Loucy (cell line): ENCODE results near the gene MYOM3.

Experiments
- H2AFZ ChIP-seq: fragments of 200-600 bp; sonication (generic); 2 replicates; pipeline ENCODE4 v1.6.0; 2016; ENCODE audit warnings: antibody characterized with exemption, mild to moderate bottlenecking, low read length, moderate library complexity
- H3F3A ChIP-seq: fragments of 200-600 bp; 2 replicates; pipeline ENCODE4 v1.6.0; 2016; ENCODE audit warnings: antibody characterized with exemption, low read depth, mild to moderate bottlenecking
- H3K27me3 ChIP-seq: fragments of 200-600 bp; sonication (generic); 2 replicates; pipeline ENCODE4 v1.6.1; 2014; ENCODE audit warnings: low read length, mild to moderate bottlenecking; ENCODE audit not compliant: insufficient read depth, poor library complexity, severe bottlenecking
- H3K36me3 ChIP-seq: fragments of 200-600 bp; sonication (generic); 2 replicates; pipeline ENCODE4 v1.6.1; 2016; ENCODE audit warnings: low read length; ENCODE audit not compliant: insufficient read depth
- H3K4me1 ChIP-seq: fragments of 200-600 bp; sonication (generic); 2 replicates; pipeline ENCODE4 v1.5.1; 2014; ENCODE audit warnings: low read length, mild to moderate bottlenecking; ENCODE audit not compliant: insufficient read depth, poor library complexity, severe bottlenecking
- H3K4me2 ChIP-seq: fragments of 200-600 bp; sonication (generic); 2 replicates; pipeline ENCODE4 v1.6.0; 2014; ENCODE audit warnings: antibody characterized with exemption, low read length, low read depth, mild to moderate bottlenecking; ENCODE audit not compliant: poor library complexity, severe bottlenecking
- H3K4me3 ChIP-seq: fragments of 200-600 bp; sonication (generic); 2 replicates; pipeline ENCODE4 v1.5.1; 2014; ENCODE audit warnings: low read length, mild to moderate bottlenecking, mixed read lengths; ENCODE audit not compliant: poor library complexity, severe bottlenecking
- H3K79me2 ChIP-seq: fragments of 200-600 bp; sonication (generic); 2 replicates; pipeline ENCODE4 v1.6.1; 2014; ENCODE audit warnings: low read length; ENCODE audit not compliant: insufficient read depth
- H3K9ac ChIP-seq: fragments of 200-600 bp; sonication (generic); 2 replicates; pipeline ENCODE4 v1.6.0; 2014; ENCODE audit warnings: mild to moderate bottlenecking, low read depth, low read length, moderate library complexity; ENCODE audit not compliant: poor library complexity, severe bottlenecking
- H3K9me2 ChIP-seq: fragments of 200-600 bp; sonication (generic); replicated peaks from 2 replicates; pipeline ENCODE4 v1.6.1; 2016; ENCODE audit warnings: low read depth, low read length, mixed read lengths
- H3K9me3 ChIP-seq: fragments of 200-600 bp; sonication (generic); 2 replicates; pipeline ENCODE4 v1.6.1; 2014; ENCODE audit warnings: mild to moderate bottlenecking, antibody characterized with exemption, low read length, low read depth; ENCODE audit not compliant: insufficient read depth
- H4K20me1 ChIP-seq: fragments of 200-600 bp; sonication (generic); 2 replicates; pipeline ENCODE4 v1.6.0; 2014; ENCODE audit warnings: antibody characterized with exemption, low read length, mild to moderate bottlenecking; ENCODE audit not compliant: insufficient read depth, poor library complexity, severe bottlenecking
- CTCF ChIP-seq: fragments of 200-600 bp; sonication (generic); conservative IDR thresholded peaks from 2 replicates; pipeline ENCODE4 v1.5.1; 2014; ENCODE audit warnings: mild to moderate bottlenecking, antibody characterized with exemption, low read length
- EZH2phosphoT487 ChIP-seq: fragments of 200-600 bp; IDR thresholded peaks from 2 replicates; pipeline ENCODE4 v1.6.1; 2018; ENCODE audit warnings: antibody characterized with exemption, mild to moderate bottlenecking, moderate library complexity, borderline replicate concordance

Gene MYOM3

GRCh38 chr1:24103879-24104278 is 8.1 kb downstream of the MYOM3 start:
- no peak overlapping the region for H3K4me2 ChIP-seq

GRCh38 chr1:24103408-24103807 is 8.5 kb downstream of the MYOM3 start:
- Histone ChIP-seq H3K4me2 (no peak overlapping the region), H4K20me1 (no peaks in the 10 kb centered on the region), H3K27me3 (no peaks in the 10 kb centered on the region), H3K79me2 (no peaks in the 10 kb centered on the region), H2AFZ (no peak overlapping the region), H3K4me3 (no peak overlapping the region), H3K36me3 (no peaks in the 10 kb centered on the region), H3F3A (no peaks in the 10 kb centered on the region), H3K9me3 (no peaks in the 10 kb centered on the region), H3K9ac (no peak overlapping the region), H3K4me1 (no peaks in the 10 kb centered on the region), H3K9me2 (no peaks in the 10 kb centered on the region)
- TF ChIP-seq CTCF, result no peak
- TF ChIP-seq EZH2phosphoT487, result no peak

More at GRCh38 chr1:24103879-24104278, 8.1 kb downstream of the MYOM3 start:
- H3K9me3 ChIP-seq, result no peaks in the 10 kb centered on the region
- no peaks in the 10 kb centered on the region for H3K4me1 ChIP-seq
- no peaks in the 10 kb centered on the region for H3K79me2 ChIP-seq
- no peak overlapping the region for H3K4me3 ChIP-seq
- H3K9ac ChIP-seq, result no peak overlapping the region
- H3K27me3 ChIP-seq, result no peaks in the 10 kb centered on the region
- H3K9me2 ChIP-seq, result no peaks in the 10 kb centered on the region
- no peaks in the 10 kb centered on the region for H4K20me1 ChIP-seq
- H2AFZ ChIP-seq, result no peak overlapping the region
- TF ChIP-seq CTCF (no peak), EZH2phosphoT487 (no peak)
- no peaks in the 10 kb centered on the region for H3F3A ChIP-seq
- no peaks in the 10 kb centered on the region for H3K36me3 ChIP-seq

- Histone ChIP-seq H3K36me3 (no peaks in the 10 kb centered on the region), H3K4me2 (no peak overlapping the region), H4K20me1 (no peaks in the 10 kb centered on the region), H3K4me3 (no peak overlapping the region), H3K9ac (no peak overlapping the region), H3K9me3 (no peaks in the 10 kb centered on the region), H3K27me3 (no peaks in the 10 kb centered on the region), H3K79me2 (no peaks in the 10 kb centered on the region), H3K4me1 (no peaks in the 10 kb centered on the region), H3F3A (no peaks in the 10 kb centered on the region), H3K9me2 (no peaks in the 10 kb centered on the region), H2AFZ (no peak overlapping the region)
- TF ChIP-seq CTCF (no peak), EZH2phosphoT487 (no peak)
Observed at GRCh38 chr1:24102961-24103360, 9.0 kb downstream of the MYOM3 start.
